ENCODE measurements around the gene CPNE6.

CPNE6 gene

DNA sequence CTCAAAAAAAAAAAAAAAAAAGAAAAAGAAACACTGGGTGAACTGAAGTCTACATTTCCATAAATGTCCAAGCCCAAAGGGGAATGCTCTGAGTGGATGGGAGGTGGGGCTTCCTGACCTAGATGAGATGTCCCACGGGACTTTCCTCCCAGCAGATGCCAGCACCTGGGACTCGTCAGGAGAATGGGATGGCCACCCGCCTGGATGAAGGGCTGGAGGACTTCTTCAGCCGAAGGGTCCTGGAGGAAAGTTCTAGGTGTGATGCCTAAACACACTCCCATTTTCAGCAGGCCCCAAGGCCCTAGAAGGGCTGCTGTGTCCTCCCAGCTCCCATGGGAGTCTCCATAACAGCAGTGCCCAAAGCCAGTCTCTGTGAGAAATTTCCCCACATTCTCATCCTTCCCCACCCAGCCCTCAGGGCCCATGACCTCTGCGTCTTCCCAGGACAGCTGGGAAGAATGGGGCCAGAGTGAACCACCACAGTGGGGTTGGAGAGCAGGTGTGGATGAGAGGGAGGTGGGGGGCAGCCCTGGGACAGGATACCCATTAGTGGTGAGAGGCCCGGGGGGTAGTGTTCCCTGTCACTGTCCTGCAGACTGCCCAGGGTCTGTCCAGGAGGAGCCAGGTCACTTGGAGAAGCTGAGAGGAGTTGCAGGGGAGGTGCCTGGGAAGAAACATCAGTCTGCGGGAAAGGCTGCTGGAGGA, 7.1 kb upstream of the CPNE6 start:
- CTCF ChIA-PET: interaction anchor here (0.5 kb wide), 1 partner anchor 457 kb away, joined by 3 read pairs; no protein-coding TSS in a partner anchor
- POLR2A ChIA-PET (ENCODE audit: low non-redundant PET): no interaction called here
- TF ChIP-seq, protein P1, sequence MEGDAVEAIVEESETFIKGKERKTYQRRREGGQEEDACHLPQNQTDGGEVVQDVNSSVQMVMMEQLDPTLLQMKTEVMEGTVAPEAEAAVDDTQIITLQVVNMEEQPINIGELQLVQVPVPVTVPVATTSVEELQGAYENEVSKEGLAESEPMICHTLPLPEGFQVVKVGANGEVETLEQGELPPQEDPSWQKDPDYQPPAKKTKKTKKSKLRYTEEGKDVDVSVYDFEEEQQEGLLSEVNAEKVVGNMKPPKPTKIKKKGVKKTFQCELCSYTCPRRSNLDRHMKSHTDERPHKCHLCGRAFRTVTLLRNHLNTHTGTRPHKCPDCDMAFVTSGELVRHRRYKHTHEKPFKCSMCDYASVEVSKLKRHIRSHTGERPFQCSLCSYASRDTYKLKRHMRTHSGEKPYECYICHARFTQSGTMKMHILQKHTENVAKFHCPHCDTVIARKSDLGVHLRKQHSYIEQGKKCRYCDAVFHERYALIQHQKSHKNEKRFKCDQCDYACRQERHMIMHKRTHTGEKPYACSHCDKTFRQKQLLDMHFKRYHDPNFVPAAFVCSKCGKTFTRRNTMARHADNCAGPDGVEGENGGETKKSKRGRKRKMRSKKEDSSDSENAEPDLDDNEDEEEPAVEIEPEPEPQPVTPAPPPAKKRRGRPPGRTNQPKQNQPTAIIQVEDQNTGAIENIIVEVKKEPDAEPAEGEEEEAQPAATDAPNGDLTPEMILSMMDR (conservative IDR thresholded peaks at IDR 0.05; ENCODE audit: low read depth): no peak
- no peak for DNase-seq (ENCODE audit: low spot score)
- H3K27ac ChIP-seq: no peak overlapping the region

DNA sequence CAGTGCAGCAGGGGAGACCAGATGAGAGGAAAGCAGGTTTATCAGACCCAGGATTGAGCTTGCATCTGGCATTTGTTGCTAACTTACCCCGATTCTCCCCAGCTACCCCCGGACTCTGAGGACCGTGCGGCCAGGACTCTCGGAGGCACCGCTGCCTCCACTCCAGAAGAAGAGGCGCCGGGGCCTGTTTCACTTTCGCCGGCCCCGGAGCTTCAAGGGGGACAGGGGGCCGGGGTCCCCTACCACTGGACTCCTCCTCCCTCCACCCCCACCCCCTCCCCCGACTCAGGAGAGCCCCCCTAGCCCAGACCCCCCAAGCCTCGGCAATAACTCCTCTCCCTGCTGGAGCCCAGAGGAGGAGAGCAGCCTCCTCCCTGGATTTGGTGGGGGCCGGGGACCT, 6.5 kb upstream of the CPNE6 start:
- TF ChIP-seq, protein P1 (conservative IDR thresholded peaks at IDR 0.05; ENCODE audit: low read depth): no peak
- CTCF ChIA-PET: interaction anchor here (0.5 to 0.9 kb wide), 2 partner anchors 243 to 458 kb away, joined by 3 to 4 read pairs; partner anchors contain the start of gene CIDEB
- H3K27ac ChIP-seq: no peak overlapping the region
- POLR2A ChIA-PET (ENCODE audit: low non-redundant PET): no interaction called here
- DNase-seq (ENCODE audit: low spot score): no peak

DNA sequence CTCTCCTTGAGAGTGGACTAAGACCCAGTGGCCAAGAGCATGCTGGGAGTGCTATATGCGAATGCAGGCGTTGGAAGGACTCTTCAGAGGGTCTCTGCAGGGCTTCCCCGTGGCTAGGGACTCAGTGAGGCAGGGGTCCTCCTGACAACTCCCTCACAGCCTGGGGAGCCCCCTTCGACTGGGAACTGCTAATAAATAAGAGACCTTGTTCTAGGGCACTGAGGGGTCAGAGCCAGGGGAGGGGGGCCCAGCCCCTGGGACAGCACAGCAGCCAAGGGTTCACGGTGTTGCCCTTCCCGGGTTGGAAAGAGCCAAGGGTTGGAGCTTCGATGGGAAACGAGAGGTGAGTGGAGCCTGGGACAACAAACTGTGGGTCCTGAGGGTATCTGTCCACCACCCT, 6.0 kb upstream of the CPNE6 start:
- DNase-seq (ENCODE audit: low spot score): no peak
- H3K27ac ChIP-seq: no peak overlapping the region
- ChIA-PET CTCF (interaction anchor here (0.5 to 0.9 kb wide), 2 partner anchors 235 to 243 kb away, joined by 3 to 4 read pairs; partner anchors contain the start of gene CIDEB), POLR2A (ENCODE audit: low non-redundant PET) (no interaction called here)
- TF ChIP-seq, protein P1 (conservative IDR thresholded peaks at IDR 0.05; ENCODE audit: low read depth): no peak

DNA sequence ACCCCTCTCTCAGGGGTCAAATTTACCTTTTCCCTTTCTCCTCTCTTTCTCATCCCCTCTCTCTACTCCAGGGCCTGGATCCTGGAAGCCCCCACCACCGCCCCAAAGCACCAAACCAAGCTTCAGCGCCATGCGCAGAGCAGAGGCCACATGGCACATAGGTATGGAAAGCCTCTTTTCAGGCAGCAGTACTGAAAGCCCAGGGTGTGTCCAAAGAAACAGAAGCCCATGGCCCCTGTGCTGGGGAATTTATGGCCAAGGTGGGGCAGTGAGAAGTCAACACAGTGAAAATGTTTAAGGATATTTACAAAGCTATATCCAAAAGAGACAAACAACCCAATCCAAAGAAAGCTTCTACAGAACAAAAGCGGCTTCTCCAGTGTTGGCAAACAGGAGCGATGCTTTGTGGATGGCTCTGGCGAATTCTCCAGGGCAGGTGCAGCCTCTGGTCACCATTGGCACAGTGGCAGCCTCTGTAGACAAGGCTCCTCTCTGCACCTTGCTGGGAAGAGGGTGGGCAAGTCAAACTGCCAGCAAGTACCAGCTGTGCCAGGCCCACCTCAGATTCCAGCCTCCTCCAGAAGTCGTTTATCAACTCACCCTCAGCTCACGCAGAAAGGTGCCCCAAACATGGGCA, 4.7 kb upstream of the CPNE6 start:
- ChIA-PET POLR2A (ENCODE audit: low non-redundant PET) (no interaction called here), CTCF (interaction anchor here (1.1 kb wide), 1 partner anchor 24 kb away, joined by 3 read pairs; no protein-coding TSS in a partner anchor)
- TF ChIP-seq, protein P1 (conservative IDR thresholded peaks at IDR 0.05; ENCODE audit: low read depth): no peak
- H3K27ac ChIP-seq: no peak overlapping the region
- DNase-seq (ENCODE audit: low spot score): no peak

DNA sequence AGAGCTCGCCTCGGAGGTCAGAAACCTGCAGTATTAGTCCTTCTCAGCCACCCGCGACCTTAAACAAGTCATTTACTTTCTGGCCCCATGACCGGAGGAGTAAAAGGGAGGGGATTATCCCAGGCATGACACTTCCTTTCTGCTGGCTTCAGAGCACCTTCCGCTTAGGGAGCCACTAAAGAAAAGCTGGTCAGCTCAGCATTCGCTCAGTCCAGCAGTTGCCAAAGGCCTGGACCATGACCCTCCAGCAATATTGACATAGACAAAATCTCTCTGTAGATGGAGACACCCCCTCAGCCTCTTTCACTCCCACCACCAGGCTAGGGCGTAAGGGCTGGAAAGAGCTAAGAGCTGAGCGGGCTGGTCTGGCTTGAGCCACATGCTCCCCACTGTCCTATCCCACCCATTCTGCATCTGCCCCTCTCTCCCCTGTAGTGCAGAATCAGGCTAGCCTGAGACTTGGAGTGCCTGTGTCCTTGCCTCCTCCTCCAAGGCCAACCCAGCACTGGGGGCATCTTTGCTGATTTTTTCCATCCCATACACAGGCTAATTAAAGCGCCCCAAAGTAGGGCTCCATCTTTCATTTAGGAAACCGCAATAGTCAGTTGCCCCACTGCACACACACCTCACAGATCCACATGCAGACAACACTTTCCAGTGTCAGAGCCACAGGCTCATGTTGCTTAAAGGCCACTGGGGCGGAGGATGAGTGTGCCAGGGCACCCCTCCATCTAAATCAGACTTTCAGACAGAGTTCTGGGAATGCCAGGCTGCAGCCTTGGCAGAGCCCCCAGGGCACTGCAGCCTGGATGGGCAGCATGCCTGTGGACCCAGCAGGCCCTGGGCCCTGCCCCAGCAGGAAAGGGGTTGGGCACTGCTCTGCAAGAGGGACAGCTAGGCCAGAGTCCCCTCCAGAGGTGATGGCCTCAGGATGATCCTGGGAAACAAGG, 4.0 kb upstream of the CPNE6 start:
- no peak for DNase-seq (ENCODE audit: low spot score)
- no peak overlapping the region for H3K27ac ChIP-seq
- TF ChIP-seq, protein P1 (conservative IDR thresholded peaks at IDR 0.05; ENCODE audit: low read depth): no peak
- ChIA-PET POLR2A (ENCODE audit: low non-redundant PET) (no interaction called here), CTCF (interaction anchor here (1.1 kb wide), 1 partner anchor 23 kb away, joined by 3 read pairs; no protein-coding TSS in a partner anchor)
